Left colon (tissue), 2 donors: ENCODE data around the gene IGF2R. TPM values are rescaled to one million over a fixed set of nuclear protein-coding genes. Genes with fewer than 3 reads are reported as not detected.

ENCODE experiments used
- ATAC-seq: fragments of 200-7000 bp; cut with Tn5 transposase; one replicate; pipeline ENCODE4 v1.9.1; 2020; ENCODE audit warnings: mild to moderate bottlenecking, moderate library complexity
- DNase-seq, 2 donors: peaks; one replicate each; pipeline ENCODE4 v3.0.0-alpha.2; 2020
- intact Hi-C, 2 donors: fragments of 100-400 bp; cut with DNase I in 1 of 2; cut with micrococcal nuclease in 1 of 2; formaldehyde crosslinking; loops; one replicate each; pipeline versions ENCODE4 v1.11.2 to v1.14.0; 2022; cut with DNase I, micrococcal nuclease
- total RNA-seq, 2 donors: library from RNA; stranded (reverse); fragmentation: NEBNext Ultra II Directional; extraction: Animal tissue kit (Norgen Biotek cat#: 25700); gene quantifications; one replicate each; pipeline ENCODE4 v1.2.1, GENCODE V29; 2021
- donor health status: DM: no; HTN: no; CAD: no.
- donor health status: DM: yes; HTN: yes; CAD: no.

IGF2R gene
- total RNA-seq, 2 donors from 2014 or later: 97.3 to 100 TPM

DNA sequence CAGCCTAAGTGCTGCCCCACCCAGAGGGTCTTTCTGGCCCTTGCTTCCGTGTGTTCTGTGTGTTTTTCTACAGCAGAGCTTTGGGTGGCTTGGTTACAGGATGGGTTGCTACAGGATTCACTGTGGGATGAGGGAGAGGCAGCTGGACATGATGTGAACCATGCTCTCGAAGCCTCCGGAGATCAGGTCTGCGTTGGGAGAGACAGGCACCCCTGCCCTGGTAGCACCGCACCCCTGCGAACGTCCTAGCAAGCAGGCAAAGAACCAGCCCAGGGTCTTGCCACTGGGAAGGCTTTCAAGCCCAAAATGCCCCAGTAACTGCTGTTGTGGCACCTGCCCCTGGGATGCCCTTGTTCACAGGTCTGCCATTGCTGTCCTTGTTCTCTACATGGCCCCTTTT lies 66.4 kb downstream of the IGF2R start:
- ATAC-seq (no peak), DNase-seq (no peak)
- intact Hi-C loops: no loop called here

DNA sequence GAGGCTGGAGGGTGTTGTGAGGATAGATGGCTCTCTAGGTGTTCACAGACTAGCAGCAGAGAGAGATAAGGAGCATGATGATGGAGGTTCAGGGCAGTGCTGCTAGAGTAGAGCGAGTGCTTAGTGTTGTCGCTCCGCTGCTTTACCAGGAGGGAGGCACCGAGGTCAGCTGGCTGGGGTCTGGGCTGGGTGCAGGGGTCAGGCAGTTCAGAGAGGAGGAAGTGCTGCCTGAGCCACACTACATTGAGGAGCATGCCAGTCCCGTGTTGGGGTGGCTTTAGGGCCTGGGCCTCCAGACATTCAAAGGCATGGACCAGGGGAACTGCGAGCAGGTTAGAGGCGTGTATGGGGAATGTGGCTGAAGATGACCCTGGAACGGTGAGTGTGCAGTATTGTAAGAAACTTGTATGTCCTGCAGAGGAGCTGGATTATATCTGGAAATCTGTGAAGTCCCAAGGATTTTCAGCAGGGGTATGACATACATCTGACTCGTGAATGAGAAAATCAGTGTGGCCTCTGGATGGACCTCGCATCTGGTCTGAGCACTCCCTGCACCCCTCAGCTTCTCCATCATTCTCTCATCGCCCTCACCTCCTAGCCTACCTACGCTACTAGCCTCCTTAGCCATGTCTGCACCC lies 66.9 kb downstream of the IGF2R start:
- intact Hi-C loops: no loop called here
- ATAC-seq: no peak

GRCh38 chr6:160036331-160036695 lies 67.4 kb downstream of the IGF2R start:
- DNase-seq (no peak), ATAC-seq (no peak)
- intact Hi-C loops: no loop called here

More for the DNA sequence above, 66.9 kb downstream of the IGF2R start:
- DNase-seq: no peak

DNA sequence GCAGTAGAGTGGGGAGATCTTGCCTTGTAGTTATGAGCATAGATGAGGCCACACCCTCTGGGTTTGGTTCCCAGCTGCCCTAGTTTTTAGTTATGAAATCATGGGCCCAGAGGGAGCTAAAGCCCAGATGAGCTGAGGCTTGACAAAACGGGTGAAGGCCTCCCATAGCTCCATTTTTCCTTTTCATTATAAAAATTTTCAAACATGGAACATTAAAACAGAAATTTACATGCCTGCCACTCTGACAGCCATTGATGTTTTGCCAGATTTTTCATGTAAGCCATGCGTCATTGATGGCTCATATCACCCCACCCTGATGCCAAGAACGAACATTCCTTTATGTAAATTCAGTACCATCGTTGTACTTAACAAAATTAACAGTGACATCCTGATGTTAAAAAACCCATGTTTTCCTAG lies 67.9 kb downstream of the IGF2R start:
- intact Hi-C loops: no loop called here
- DNase-seq (no peak), ATAC-seq (no peak)

GRCh38 chr6:160038479-160038878 lies 69.6 kb downstream of the IGF2R start:
- DNase-seq (no peak), ATAC-seq (no peak)
- intact Hi-C loops: no loop called here

DNA sequence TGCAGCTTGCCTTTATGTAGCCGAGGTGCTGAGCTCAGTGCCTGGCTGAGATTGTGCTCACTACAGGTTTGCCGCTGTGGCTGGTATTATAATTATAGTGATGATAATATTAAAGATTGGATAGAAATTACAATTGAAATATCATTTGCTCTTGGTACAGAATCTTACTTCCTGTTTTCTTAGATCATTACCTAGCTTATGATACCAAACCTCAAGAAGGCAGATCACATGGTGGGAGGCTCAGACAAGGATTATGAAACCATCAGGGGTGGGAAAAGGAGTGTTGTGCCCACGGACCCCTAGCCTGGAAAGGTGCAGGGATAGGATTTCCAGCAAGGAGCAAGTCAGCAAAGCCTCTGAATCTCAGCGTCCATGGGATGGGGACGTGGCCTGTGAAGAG lies 70.6 kb downstream of the IGF2R start:
- intact Hi-C loops: no loop called here
- DNase-seq (no peak), ATAC-seq (no peak)

- intact Hi-C loops: no loop called here
- DNase-seq (no peak), ATAC-seq (no peak)
These were observed 71.2 kb downstream of the IGF2R start for GRCh38 chr6:160040055-160040454.

GRCh38 chr6:160040527-160041264 lies 71.8 kb downstream of the IGF2R start:
- intact Hi-C loops: no loop called here

DNA sequence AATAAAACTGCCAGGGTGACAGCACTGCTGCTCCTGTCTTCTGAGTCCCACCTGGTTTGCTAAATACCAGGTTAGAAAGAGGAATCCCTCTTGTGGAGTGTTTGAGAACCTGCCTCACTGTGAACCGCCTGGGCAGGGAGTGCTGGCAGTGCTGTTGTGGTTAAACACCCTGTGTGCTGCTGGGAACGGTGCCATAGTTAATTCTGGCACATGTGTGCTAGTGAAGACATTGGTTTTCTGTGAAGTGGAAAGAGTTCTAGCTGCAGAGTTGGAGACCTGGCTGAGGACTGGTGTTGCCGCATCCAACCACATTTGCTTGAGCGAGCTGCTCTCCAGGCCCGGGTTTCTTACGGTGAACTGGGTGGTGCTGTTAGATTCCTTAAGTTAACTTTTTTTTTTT lies 72.7 kb downstream of the IGF2R start:
- DNase-seq (no peak), ATAC-seq (peak; percentile 56)
- intact Hi-C loops: no loop called here

More at GRCh38 chr6:160040527-160041264, 71.8 kb downstream of the IGF2R start:
- DNase-seq (no peak), ATAC-seq (no peak)

GRCh38 chr6:160042014-160042773 lies 73.3 kb downstream of the IGF2R start:
- ATAC-seq: no peak
- intact Hi-C loops: no loop called here
- DNase-seq: no peak

DNA sequence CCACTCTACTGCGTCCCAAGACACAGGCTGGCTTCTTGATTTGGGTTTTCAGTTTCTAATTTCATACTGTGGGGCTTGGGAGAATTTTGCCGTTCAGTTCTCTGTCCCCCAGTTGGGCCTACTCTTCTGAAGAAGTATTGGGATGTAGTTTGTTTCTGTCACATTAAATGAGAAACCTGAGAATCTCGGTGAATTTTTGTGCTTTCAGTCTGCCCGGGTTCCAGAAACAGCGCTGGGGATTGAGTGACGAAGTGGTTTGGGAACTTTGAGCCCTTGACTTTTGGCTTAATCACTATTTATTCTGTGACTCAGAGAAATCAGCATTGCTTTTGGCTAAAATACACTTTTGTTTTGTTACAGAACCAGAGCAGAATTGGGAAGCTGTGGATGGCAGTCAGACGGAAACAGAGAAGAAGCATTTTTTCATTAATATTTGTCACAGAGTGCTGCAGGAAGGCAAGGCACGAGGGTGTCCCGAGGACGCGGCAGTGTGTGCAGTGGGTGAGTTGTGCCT lies 74.0 kb downstream of the IGF2R start:
- intact Hi-C loops: no loop called here
- ATAC-seq (no peak), DNase-seq (no peak)

DNA sequence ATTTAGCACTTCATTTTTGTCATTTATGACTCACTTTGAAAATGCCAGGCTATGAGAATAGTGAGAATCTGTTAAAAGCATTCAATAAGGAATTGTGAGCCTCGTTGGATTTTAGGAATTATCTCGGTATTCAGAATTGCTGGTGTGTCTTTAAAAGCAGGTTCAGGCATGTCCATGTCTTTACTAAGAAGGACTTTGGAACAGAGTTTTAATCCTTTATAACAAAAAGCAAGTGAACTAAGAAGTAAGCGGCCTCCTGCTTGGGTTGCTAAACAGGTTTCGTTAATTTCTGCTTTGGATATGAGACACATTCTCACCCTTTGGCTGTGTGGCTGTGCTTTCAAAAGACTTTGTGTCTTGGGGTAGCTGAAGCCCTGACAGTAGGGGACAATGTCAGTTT lies 74.9 kb downstream of the IGF2R start:
- no peak for DNase-seq
- intact Hi-C loops: no loop called here
- ATAC-seq: no peak

DNA sequence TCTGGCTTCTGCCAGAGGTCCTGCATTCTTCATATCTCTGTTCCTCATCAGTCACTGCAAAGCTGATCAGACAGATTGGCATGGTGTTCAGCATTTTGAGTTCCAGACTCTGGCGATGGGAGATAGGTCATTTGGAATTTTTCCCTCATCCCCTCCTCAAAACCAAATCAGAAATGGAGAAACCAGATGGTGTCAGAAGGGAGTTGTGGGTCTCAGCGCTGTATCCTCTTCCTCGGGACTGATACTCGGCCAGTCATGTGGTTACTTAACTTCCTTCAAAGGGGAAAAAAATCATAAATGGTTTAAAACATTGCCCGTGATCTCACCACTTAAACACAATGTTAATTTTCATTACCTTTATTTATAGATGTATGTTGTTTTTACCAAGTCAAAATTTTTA lies 75.8 kb downstream of the IGF2R start:
- ATAC-seq (no peak), DNase-seq (no peak)
- intact Hi-C loops: no loop called here

DNA sequence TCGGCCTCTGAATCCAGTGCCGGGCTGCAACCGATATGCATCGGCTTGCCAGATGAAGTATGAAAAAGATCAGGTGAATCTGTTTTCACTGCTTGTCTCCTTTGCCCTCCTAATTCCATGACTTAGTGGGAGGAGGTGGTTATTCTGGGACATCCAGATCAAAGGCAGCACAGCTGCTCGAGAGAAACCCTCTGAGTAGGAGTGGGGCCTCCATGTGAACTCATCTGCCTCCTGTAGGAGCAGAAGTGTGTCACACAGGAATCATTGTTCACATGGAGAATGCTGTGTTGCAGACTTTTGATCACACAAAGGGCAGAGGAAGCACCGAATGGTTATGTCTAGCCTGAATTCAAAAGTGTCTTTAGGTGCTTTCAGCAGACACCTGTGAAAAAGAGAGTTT lies 79.6 kb downstream of the IGF2R start:
- ATAC-seq (no peak), DNase-seq (no peak)
- intact Hi-C loops: no loop called here

GRCh38 chr6:160049346-160049745 lies 80.5 kb downstream of the IGF2R start:
- no peak for ATAC-seq
- DNase-seq: no peak
- intact Hi-C loops: no loop called here

GRCh38 chr6:160050022-160050421 lies 81.1 kb downstream of the IGF2R start:
- DNase-seq: no peak
- no peak for ATAC-seq
- intact Hi-C loops: no loop called here

GRCh38 chr6:160051390-160051789 lies 82.5 kb downstream of the IGF2R start:
- intact Hi-C loops: no loop called here
- DNase-seq (no peak), ATAC-seq (no peak)

DNA sequence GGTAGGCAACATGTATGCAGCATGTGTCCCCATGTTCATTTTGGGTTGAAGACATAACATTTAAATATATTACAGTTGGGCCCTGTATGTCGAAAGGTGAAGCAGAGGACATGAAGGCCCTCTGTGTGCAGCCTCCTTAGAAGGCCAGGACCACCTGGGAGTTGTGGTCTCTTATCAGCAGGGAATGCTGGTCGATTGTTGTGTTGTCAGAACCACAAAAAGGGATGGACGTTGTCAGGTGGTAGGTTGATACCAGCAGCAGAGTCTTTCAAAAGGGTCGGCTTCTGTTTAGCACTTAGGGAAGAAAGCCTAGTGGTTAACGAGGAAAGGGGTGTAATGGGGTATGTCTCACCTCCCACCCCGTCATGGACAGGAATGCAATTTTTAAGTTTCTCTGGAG lies 85.4 kb downstream of the IGF2R start:
- intact Hi-C loops: no loop called here

GRCh38 chr6:160054913-160055312 lies 86.0 kb downstream of the IGF2R start:
- DNase-seq (no peak), ATAC-seq (no peak)
- intact Hi-C loops: no loop called here

More for the DNA sequence above, 85.4 kb downstream of the IGF2R start:
- DNase-seq: no peak
- no peak for ATAC-seq

GRCh38 chr6:160055378-160055777 lies 86.5 kb downstream of the IGF2R start:
- DNase-seq (no peak), ATAC-seq (peak; percentile 19)
- intact Hi-C loops: no loop called here
